Mesodermal cell (in vitro differentiated cells): Measurements from ENCODE around the gene TRERF1.

Experiments
- H3K27ac ChIP-seq: 2 replicates; pipeline ENCODE4 v1.7.0; 2013; ENCODE audit warnings: mild to moderate bottlenecking, low read depth, low read length, moderate library complexity; ENCODE audit not compliant: severe bottlenecking
- H3K36me3 ChIP-seq: 2 replicates; pipeline ENCODE4 v1.7.1; 2013; ENCODE audit warnings: mild to moderate bottlenecking, low read length, moderate library complexity; ENCODE audit not compliant: control insufficient read depth, insufficient read depth
- H3K4me1 ChIP-seq: one replicate; pipeline ENCODE4 v1.7.1; 2013; ENCODE audit warnings: mild to moderate bottlenecking, low read length; ENCODE audit not compliant: insufficient read depth, control insufficient read depth, poor library complexity, severe bottlenecking
- H3K4me3 ChIP-seq: 2 replicates; pipeline ENCODE4 v1.7.0; 2013; ENCODE audit warnings: low read length, control low read depth, mild to moderate bottlenecking; ENCODE audit not compliant: insufficient read depth, poor library complexity, severe bottlenecking; ENCODE audit errors: extremely low read depth
- H3K9me3 ChIP-seq: 2 replicates; pipeline ENCODE4 v1.7.1; 2013; ENCODE audit warnings: mild to moderate bottlenecking, low read length, moderate library complexity; ENCODE audit not compliant: control insufficient read depth
- WGBS, 2 experiments: methylation state at CpG; one replicate each; pipeline ENCODE4 v1.1.5; 2013; ENCODE audit warnings: missing lambda C conversion rate in 2 of 2; ENCODE audit not compliant: insufficient coverage in 2 of 2; 5-methylcytosine and 5-hydroxymethylcytosine counted together

Gene TRERF1

DNA sequence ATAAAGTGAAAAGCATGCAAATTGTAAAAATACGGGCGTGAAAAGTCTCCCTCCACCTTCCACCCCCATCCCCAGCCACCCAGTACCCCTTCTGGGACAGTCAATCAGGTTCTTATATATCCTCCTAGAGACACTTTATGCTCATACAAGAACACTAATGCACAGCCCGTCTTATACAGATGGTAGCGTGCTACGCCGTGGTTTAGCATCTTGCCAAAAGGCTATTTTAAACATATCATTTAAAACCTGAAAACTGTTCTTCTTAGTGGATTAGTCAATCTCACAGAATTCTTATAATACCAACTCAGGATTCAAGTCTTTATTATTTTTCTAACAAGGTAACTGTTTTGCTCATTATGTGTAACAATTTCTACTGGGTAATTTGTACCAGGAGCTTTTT lies 176.8 kb downstream of the TRERF1 start:
- no peaks in the 10 kb centered on the region for H3K36me3 ChIP-seq
- no peak overlapping the region for H3K27ac ChIP-seq
- WGBS, 2 experiments: 96 to 100% methylated on average over 4 to 6 of the region's 6 CpGs
- no peaks in the 10 kb centered on the region for H3K9me3 ChIP-seq
- H3K4me1 ChIP-seq: no peaks in the 10 kb centered on the region
- no peak overlapping the region for H3K4me3 ChIP-seq

DNA sequence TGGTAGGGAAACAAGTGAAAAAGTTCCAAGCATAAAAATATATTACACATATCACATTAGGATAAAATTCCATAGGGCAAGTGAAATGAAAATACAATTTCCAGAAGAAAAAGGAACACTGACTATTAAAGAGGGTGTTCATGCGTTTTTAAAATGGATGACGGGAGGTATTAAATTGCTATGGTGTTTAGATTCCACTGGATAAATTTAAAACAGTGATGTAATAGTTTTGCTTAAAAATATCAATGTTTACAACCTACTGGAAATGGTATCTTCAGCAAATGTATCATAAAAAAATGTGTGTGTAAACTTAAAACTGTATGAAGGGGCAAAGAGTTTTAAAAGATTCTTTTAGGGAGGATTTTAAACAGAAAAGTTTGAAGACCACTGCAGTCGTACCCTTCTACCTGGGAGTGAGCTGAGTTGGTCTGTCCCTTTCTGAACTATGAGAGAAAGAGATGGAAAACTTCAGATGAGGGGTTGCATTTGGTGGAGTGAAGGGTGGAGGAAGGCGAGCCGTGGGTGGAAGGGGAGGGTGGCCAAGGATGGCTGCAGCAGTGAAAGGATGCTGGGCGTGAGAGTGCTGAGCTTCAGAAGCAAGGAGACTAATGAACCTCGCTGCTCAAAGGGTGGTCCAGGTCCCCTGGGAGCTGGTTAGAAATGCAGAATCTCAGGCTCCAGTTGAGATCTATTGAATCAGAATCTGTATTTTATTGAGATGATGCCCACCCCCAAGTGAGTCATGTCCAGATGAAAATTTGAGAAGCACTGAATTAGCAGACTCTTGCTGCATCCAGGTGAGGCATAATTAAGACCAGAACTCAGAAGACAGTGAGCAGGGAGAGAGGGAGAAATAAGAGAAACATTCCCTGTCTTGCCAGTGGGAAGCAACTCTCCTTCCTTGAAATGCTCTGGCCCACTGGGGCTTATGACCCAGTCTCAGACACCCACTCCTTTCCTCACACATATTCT lies 179.6 kb downstream of the TRERF1 start:
- no peaks in the 10 kb centered on the region for H3K4me1 ChIP-seq
- no peak overlapping the region for H3K27ac ChIP-seq
- 91% methylated on average over 5 of the region's 7 CpGs for WGBS, 2 experiments
- H3K9me3 ChIP-seq: no peaks in the 10 kb centered on the region
- H3K36me3 ChIP-seq: no peaks in the 10 kb centered on the region
- no peak overlapping the region for H3K4me3 ChIP-seq

DNA sequence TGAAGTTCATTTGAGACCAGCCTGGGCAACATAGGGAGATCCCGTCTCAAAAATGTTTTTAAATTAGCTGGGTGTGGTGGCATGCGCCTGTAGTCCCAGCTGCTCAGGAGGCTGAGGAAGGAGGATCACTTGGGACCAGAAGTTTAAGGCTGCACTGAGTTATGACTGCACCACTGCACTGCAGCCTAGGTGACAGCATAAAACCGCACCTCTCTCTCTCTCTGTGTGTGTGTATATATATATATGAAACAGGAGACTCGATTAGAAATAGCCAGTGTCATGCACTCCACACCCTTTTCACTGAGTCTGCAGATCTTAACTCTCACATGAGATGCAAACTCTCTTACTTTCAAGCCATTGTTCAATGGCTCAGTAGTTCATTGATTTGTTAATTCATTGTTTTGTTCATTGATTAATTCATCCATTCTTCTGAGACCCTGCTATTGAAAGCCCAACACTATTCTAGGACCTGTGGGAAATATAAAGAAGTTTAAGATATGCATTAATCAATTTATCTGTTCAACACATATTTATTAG lies 181.7 kb downstream of the TRERF1 start:
- WGBS, 2 experiments: 64% methylated on average over 2 of the region's 4 CpGs; no CpG with 5 or more reads in 1 of the 2 experiments
- no peaks in the 10 kb centered on the region for H3K36me3 ChIP-seq
- no peak overlapping the region for H3K27ac ChIP-seq
- H3K9me3 ChIP-seq: no peaks in the 10 kb centered on the region
- H3K4me3 ChIP-seq: no peak overlapping the region
- no peaks in the 10 kb centered on the region for H3K4me1 ChIP-seq

DNA sequence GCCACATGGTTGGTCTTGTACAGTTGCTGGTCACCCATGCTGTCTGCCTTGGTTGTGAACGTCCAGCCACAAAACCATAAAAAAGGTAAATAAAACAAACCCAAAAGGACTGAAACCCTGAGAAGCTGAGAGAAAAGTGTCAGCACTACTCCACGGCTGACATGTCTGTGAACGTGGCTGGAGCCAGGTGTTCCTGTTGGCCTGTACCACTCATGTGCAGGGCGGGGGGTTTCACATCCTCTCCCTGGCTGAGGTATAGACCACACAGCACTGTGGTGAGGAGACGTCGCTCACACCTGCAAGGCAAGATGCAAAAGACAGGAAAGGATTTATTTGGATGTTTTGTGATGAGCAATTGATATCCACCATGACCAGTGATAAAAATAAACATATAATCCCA lies 182.2 kb downstream of the TRERF1 start:
- 79 to 90% methylated on average over 2 to 3 of the region's 6 CpGs for WGBS, 2 experiments
- no peaks in the 10 kb centered on the region for H3K36me3 ChIP-seq
- H3K4me1 ChIP-seq: no peaks in the 10 kb centered on the region
- no peak overlapping the region for H3K4me3 ChIP-seq
- H3K27ac ChIP-seq: no peak overlapping the region
- H3K9me3 ChIP-seq: no peaks in the 10 kb centered on the region

DNA sequence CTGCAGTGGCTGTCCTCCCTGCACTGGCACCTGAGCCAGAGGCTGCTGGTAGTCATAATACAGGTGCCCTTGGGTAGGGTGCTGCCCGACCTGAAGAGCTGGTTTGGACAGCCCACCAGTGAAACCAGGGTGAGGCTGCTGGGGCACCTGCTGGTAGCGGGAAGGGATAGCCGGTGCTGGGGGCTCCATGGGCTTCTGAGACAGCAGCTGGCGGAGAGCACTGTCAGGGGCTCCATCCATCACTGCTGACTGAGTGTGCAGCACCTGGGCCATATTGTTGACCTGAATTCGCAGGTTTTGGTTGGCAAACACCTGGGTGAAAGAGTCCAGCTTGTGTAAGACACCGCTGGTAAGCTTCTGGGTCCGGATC lies 182.9 kb downstream of the TRERF1 start:
- no peaks in the 10 kb centered on the region for H3K9me3 ChIP-seq
- H3K36me3 ChIP-seq: no peaks in the 10 kb centered on the region
- H3K4me3 ChIP-seq: no peak overlapping the region
- H3K27ac ChIP-seq: no peak overlapping the region
- H3K4me1 ChIP-seq: no peaks in the 10 kb centered on the region
- 93 to 95% methylated on average over 7 of the region's 7 CpGs for WGBS, 2 experiments

DNA sequence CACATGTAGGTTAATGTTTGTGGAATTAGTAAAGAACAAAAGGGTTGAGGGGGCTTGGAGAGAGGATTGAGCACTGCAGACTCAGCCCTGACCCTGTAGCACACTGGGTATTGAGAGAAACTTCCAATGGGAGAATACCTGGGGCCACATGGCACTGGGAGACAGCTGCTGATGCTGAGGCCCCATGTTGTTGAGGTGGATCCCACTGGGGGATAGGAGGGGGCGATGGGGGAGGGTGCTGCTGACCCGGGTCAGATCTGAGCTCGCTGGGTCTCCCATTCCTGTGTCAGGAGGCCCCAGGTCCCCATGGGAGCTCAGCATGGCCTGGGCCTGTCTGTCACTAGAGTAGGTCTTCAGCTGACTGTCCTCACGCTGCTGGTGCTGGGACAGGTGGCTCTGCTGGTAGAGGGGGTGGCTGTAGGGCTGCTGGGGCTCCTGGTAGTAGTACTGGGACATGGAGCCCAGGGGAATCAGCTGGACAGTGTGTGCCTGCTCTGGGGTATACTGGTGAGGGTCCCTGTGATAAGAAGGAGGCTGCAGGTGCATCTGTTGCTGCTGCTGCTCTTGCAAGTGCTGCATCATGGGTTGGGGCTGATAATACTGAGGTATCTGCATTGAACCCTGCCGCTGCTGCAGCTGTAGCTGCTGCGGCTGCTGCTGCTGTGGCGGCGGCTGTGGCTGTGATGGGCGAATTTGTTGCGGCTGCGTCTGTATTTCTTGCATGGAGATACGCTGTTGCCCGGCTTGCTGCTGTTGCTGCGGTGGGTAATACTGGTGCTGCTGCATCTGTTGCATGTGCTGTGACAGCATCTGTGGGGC lies 183.5 kb downstream of the TRERF1 start:
- Histone ChIP-seq H3K27ac (no peak overlapping the region), H3K4me1 (no peaks in the 10 kb centered on the region), H3K36me3 (no peaks in the 10 kb centered on the region), H3K4me3 (no peak overlapping the region), H3K9me3 (no peaks in the 10 kb centered on the region)
- 95% methylated on average over 13 of the region's 14 CpGs for WGBS, 2 experiments

DNA sequence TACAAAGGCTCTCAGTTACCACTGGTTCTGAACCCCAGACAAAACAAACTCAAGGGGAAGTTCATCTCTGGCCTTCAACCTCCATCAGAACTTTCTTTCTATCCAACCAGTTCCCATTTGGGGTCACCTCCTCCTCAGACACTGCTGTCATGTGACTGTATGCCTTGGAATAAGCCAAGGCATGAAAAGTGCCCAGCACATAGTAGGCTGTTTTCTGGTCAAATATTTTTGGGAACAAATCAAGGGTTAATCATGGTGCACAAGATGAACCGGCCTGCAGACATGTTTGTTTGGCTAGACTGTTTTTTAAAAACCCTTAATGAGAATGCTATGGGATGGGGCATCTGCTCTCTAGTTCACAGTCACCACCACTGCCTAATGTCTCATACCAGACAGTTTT lies 185.2 kb downstream of the TRERF1 start:
- H3K27ac ChIP-seq: no peak overlapping the region
- H3K9me3 ChIP-seq: no peaks in the 10 kb centered on the region
- no peaks in the 10 kb centered on the region for H3K4me1 ChIP-seq
- no peaks in the 10 kb centered on the region for H3K36me3 ChIP-seq
- H3K4me3 ChIP-seq: no peak overlapping the region
- no CpG with 5 or more reads among the region's 1 CpG for WGBS, 2 experiments

DNA sequence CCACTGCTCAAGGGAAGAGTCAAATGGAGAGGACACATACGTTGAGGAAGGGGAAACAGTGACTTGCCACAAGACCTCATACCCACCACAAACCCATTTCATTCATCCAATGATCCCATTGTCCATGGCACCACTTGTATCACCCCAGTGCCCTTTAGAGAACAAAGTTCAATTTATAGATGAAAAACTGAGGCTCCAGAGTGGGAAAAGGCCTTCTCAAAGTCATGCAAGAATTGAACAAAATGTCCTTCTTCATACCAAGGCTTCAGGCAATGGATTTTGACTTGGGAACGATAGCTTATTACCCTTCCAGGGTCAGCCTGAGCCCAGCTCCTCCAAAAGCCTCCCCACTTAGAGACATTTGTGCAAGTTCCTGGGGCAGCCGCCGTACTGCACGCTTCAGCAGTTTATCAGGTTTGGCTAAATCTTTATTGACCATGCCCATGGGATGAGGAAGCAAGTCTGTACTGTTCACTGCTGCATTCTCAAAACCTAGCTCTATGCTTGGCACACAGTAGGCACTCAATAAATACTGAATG lies 186.8 kb downstream of the TRERF1 start:
- Histone ChIP-seq H3K4me3 (no peak overlapping the region), H3K27ac (no peak overlapping the region), H3K36me3 (no peaks in the 10 kb centered on the region), H3K4me1 (no peaks in the 10 kb centered on the region), H3K9me3 (no peaks in the 10 kb centered on the region)
- 96 to 98% methylated on average over 4 to 5 of the region's 5 CpGs for WGBS, 2 experiments

DNA sequence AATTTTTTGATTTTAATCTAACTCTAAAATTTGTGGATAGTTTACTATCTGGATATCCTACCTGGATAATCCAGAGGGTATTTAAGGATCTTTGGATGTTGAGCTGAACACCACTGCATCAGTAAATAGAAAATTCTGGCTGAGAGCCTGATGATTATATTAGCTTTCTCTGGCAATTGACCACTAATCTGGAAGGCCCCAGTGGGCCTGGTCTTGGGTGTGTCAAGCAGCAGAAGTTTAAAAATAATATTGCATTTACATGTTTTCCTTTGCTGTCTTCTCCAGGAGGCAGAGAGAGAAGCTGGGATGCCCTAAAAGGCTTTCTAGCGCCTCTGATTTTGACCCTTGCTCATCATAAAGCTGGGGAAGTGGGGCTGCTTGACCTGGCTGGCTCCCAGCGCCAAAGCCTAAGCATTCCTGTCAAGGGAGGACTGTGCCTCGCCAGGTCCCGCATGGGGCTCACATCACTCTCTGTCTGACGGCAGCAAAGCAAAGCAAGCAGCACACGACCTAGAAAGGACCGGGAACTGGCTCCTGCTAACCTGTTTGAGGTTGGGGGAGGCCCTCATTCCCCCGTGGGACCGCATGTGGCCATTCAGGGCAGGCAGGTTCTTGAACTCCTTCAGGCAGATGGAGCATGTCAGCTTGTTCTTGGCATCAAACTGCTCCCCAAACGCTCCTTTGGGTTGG lies 187.4 kb downstream of the TRERF1 start:
- Histone ChIP-seq H3K4me1 (no peaks in the 10 kb centered on the region), H3K36me3 (no peaks in the 10 kb centered on the region), H3K4me3 (no peak overlapping the region), H3K9me3 (no peaks in the 10 kb centered on the region), H3K27ac (no peak overlapping the region)
- WGBS, 2 experiments: 88 to 91% methylated on average over 9 of the region's 10 CpGs

DNA sequence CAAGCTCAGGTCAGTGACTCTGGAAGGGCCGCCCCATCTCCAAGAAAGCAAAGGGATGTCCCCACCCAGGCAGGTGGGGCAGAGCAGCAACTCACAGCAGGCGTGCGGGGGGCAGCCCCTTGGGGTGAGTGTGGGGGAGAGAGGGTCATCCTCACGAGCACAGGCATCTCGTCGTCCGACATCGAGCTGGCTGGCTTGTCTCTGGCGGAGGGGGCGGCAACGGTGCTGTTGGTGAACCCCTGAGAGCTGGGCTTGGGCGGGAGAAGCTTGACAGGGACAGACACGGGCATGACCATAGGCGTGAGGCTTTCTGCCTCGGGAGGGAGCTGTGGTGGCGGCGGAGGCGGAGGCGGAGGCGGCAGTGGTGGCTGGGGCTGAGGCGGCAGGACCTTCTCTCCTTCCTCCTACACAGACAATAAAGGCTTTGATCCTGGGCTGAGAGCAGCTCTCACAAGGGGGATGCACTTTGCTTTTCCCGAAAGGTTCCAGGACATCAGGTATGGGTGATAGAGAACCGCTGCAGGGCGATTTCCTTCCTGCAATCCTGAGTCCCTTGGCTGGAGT lies 188.5 kb downstream of the TRERF1 start:
- Histone ChIP-seq H3K4me3 (no peak overlapping the region), H3K36me3 (no peaks in the 10 kb centered on the region), H3K4me1 (no peaks in the 10 kb centered on the region), H3K27ac (no peak overlapping the region), H3K9me3 (no peaks in the 10 kb centered on the region)
- 64 to 71% methylated on average over 13 to 21 of the region's 24 CpGs for WGBS, 2 experiments
